Activated effector memory CD4-positive, alpha-beta T cell treated with Interleukin-2 at 50 U/mL for 16 hours (primary cell): ENCODE data around the gene IGFBP1.

ENCODE experiments used
- DNase-seq: peaks from one replicate; pipeline ENCODE4 v3.0.0-alpha.2; 2020

IGFBP1 gene

DNA sequence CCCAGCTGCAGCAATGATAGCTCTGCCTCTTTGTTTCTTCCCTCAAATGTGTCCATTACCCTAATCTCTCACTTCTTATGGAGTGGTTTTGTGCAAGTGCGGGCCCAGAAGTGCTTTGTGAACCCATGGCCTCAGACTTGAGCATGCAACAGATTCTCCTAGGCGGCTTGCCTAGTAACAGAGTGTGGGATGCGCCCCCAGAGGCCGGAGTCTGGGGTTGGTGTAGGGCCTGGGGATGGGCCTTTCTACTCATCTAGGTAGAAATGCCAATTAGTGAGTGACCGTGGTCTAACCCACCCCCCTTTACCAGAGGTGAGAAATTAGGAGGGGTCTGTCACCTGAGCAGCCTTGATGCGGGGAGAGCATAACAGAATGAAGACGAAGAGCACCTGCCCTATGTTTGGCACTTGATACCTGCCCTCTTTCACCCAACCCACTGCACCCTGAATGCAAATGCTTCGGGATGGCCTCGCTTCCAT is 7.0 kb upstream of the IGFBP1 start:
- no peak for DNase-seq

DNA sequence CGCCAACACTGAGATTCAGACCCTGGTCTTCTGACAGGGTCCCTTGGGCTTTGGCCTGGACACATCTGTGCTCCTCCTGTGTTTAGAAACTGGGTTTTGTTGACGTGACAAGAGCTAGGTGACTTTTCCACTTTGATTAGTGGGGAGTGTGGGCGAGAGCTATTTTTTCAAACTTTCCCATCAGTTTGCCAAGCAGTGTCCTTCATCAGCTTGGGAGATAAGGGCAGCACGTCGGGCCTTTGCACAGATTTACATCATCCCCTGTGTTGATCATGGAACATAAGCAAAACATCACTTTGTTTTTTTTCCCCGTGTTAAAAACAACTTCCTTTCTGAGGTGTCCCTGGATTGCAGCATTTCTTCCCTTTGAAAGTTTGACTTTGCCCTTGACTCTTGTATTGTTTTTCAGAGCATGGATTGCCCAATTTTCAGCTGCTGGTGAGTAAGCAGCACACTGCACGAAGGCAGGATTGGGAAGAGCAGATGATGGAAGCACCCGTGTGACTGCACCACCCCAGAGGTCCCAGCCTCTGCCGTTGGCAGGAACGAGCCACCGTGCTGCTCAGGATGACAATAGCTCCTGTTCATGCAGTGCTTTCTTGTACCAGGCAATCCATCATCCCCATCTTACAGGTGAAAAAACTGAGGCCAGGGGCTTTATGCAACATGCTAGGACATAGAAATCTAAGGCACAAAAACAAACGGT is 6.4 kb upstream of the IGFBP1 start:
- DNase-seq: no peak

DNA sequence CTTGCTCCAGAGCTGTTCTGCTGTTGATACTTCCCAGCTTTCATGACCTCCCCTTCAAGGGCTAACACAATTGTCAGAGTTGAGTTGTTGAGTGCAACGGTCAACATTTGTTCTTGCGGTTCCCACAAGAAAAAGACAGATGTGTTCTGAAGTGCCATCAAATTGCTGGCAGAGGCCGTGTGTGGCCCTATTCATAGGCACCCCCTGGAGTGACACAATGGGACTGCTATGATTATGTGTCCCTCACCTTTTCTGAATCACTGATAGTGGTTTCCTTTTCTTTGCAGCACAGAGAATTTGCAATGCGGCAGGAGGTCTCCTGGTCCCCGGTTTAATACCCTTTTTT is 5.8 kb upstream of the IGFBP1 start:
- DNase-seq: no peak

DNA sequence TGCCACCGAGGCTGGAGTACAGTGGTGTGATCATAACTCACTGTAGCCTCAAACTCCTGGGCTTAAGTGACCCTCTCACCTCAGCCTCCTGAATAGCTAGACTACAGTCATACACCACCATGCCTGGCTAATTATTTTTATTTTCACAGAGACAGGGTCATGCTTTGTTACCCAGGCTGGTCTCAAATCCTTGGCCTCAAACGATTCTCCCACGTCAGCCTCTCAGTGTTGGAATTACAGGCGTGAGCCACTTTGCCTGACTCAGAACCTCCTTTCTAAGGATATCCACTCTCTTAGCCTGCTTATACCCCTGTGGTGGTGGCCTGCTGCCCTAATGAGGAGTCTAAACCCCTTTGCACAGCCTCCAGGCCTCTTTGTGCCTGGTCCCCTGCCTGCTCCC is 4.2 kb upstream of the IGFBP1 start:
- DNase-seq: no peak

DNA sequence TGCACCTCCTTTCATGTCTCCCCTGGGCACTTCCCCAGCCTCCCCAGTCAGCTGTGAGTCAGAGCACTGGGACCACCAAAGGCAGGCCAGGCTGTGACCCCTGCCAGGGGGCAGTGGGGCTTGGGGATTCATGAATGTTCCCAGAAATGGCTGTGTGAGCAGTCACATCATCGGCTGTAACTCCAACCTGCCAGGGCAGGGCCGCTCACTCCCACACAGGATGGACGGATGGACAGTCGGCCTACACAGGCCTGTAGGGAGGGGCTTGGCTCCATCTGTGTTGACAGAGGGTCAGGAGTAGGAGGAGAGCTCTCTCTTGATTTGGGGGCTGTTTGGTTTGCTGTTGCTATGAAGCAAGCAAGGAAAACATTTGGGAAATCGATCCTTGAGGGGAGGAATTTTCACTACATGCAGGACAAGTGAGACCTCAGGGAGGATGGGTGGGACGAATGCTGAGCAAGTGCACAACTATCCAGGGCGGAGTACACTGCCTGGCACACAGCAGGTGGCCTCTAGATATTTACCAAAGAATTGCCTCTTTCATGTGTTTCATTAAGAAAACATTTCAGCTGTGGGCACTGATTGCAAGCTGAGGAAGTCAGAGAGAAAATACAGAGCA is 2.9 kb upstream of the IGFBP1 start:
- no peak for DNase-seq

DNA sequence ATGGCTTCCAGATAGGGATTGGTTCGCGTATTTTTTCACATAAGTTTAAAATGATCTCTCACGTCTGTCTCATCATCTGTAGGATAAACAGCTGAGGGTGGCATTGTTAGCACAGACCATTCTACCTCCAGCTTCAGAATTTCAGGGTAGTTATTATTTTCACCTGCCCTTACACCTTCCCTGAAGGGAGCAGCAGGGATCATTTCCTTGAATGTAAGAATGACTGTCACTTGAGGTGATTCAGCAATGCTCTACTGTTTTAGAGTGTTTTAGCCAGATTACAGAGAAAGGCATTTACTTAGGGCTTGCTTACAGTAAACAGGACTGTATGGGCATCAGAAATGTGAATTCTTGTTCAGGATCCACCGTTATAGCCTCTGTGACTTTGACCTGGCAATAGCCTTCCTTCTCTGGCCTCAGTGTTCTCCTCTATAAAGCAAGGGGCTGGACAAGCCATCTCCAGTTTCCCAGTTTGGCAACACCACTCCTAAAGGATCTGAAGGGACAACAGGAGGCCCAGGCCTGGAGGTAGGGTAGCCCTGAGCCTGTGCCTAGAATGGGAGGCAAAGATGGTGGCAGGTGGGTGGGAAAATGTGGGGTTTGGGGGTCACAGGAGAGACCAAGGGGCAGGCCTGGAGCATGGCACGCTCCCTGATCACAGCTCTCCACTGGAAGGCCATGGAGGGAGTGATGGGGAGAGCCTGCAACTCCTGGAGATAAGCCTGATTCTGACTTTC is 1.2 kb upstream of the IGFBP1 start:
- DNase-seq: no peak

DNA sequence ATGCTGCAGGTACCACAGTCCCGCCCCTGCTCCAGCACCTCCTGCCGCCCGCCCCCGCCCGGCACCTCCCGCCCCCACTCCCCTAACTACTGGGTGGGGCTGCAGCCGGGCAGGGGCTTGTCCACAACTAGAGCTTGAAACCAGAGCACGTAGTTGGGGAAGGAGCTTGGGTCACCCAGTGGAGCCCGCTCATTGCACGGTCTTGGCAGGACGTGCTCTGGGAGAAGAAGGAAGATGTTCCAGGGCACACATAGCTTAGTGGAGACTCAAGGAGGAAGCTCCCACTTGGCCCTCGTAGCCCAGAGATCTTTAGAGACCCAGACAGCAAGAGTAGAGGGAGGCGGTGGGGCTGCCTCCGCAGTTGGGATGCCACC is 692 bp downstream of the IGFBP1 start:
- no peak for DNase-seq

DNA sequence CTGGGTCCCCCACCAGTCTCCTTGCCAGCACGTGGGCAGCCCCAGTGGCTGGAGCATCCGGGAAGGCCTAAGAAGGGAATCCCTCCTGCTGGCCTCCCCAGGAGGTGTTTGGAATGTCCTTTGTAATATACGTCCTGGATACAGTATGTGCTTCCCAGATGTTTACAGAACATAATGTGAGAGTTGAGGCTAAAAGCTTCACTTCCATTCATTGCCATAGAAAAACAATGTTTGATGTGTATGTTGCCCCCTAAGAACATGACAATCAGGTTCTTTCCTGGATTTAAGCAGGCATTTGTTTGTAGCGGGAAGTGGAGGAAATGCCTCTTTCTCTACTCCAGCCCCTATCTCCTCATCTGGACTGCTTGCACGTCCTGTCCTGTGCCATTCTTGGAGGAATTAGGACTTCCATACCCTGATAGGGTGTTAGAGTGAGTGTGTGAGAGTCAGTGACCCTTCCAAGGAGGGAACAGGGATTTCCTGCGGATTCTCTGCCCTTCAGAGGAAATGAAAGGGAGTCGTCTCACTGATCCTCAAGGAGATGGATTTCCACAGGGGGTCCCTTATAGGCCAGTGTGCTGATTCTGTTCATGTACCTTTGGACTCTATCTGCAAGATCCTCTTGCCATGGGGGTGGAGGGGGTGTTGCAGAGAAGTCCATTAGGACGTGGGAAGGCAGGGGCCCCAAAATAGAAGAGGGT is 1.2 kb downstream of the IGFBP1 start:
- no peak for DNase-seq

DNA sequence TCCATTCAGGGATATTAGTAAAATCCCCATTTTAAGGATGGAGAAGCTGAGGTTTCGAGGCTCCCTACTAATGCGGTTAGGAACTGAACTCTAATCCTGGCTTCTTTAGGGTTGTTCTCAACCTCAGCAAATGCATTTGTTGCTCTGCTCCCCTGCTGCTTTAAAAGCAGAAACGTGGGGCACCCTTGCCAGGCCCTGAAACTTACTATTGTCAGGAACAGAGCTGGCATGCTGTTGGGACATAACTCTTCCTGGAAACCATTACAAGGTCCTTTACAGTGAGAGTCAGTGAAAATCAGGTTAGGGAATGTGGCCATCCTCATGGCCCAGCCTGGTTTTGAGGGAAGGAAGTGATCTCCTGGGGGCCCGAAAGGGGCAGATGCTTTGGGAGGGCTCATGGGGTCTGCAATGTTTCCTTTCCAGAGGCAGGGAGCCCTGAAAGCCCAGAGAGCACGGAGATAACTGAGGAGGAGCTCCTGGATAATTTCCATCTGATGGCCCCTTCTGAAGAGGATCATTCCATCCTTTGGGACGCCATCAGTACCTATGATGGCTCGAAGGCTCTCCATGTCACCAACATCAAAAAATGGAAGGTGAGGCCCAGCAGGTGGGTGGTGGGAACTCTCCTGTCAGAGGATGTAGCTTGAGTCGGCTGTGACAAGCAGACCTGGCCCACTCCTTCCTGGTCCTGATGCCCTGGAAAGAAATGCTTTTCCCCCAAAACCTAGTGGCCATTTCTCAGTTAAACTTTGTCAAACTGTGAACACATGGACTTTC is 2.0 kb downstream of the IGFBP1 start:
- no peak for DNase-seq

DNA sequence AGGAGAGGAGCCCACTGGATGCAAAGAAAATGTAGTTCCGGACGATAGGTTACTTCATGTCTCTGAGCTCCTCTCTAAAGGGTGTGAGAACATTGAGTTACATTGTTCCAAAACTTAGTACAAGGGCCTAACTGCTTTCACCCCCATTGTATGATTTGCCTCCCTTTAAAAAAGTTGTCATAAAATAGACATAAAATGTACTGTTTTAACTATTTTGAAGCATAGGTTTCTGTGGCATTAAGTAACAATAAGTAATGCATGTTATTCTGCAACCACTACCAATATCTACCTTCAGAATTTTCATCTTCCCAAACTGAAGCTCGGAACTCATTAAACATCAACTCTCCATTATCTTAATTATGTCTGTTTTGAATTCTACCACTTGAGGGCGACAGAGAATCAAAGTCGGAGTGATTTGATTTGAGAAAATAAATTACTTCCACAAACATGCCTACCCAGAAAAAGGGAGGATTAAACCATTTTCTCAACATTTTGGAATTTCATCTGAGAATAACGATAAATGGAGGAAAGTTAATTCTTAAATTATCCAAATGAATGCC is 2.7 kb downstream of the IGFBP1 start:
- no peak for DNase-seq

DNA sequence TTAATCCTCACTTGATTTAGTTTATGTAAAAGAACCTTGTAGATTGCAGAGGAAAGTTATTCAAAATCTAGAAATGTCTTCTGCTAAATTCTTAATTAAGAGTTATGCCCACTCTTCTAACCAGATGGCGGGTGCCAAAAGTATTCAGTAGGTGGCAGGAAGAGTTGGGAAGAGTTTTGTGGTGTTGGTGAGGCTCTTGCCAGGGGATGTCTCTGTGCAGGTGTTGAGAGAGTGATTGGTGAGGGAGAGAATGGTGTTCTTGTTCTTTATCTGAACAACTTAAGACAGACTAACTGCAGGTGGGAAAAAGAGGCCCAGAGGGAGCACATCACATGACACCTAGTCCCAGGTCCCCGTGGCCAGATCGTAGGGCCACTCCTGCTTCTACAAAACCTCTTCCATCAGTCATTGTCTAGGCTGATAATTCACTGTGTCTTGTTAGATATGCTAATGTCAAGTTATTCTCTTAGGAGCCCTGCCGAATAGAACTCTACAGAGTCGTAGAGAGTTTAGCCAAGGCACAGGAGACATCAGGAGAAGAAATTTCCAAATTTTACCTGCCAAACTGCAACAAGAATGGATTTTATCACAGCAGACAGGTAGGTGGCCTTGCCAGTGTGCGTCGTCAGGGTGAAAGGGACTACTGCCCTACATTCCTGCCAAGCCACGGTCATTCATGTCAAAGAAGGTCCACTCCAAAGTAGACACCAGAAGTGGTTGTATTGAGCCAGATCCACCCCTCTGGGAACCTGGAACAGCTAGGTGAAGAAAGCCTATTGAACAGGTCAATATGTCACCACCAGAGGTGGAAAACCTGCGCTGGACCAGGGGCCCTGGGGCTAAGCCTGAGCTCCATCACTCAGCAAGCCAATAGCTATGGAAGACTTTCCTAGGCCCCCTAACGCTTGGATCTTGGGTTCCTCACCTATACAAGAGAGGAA is 3.4 kb downstream of the IGFBP1 start:
- DNase-seq: no peak

DNA sequence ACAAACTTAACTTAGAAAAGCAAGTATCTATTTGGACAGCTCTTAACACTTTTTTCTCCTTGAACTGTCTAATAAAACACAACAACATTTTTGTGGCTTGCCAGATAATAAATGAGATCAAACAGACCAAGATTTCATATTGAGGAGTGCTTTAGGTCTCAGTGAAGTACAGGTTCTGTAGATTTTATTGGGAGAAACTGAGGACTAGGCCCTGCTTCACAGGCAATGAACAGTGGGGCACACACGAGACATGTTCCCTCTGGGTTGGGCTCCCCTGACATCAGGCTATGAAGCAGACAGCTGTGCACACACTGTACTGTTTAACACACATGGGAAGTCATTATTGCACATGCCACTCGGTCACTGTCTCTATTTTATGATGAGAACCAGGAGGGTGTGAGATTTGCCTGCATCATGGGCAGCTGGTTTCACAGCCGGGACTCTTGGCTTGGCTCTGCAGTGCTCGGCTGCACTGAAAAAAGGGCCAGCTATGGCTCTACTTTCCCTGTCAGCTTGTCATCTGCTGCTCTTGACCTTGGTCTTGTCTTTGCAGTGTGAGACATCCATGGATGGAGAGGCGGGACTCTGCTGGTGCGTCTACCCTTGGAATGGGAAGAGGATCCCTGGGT is 4.2 kb downstream of the IGFBP1 start:
- DNase-seq: no peak

DNA sequence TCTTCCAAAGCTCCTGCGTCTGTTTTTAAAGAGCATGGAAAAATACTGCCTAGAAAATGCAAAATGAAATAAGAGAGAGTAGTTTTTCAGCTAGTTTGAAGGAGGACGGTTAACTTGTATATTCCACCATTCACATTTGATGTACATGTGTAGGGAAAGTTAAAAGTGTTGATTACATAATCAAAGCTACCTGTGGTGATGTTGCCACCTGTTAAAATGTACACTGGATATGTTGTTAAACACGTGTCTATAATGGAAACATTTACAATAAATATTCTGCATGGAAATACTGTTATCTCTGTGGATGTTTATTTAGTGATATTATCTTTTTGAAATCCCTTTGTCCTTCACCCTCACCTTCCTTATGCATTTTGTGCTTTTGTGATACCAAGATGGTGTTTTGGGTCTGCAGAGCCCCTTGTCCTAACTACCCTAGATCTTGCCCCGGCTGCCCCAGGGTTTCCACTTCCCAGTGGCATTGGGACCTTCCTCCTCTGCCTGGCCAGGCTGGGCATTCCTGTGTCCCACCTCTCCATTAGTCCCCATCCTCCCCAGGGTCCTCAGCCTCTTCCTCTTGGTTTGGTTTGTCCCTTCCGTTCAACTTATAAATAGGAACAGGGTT is 5.2 kb downstream of the IGFBP1 start:
- DNase-seq: no peak

DNA sequence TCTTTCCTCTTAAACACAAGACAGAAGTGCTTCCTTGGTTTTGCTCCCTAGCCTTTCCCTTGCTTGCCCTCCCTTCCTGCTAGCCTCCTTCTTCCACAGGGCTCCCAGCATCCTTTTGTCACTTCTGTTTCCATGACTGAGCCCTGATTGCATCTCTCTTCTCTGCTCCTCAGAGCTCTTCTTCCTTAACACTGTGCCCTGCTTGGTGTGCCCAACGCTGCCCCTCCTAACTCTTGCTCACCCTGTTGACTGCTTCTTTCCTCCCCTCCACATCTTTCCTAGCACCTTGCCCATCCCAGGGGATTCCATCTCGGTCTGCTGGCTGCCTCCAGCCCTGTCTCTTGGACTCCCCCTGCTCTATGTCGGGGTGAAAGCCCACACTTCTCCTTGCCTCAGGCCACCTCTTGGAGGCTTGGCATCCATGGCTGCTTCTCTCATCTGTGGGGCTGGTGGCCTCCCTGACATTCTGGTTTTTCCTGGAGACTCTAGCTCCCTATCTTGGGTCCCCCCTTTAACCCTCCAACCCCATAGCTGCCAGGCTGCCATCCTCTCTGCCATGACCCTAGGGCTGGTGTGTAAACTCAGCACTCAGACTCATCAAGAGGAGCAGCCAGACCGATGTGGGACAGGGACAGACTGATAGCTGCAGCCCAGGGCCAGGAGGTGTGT is 5.8 kb downstream of the IGFBP1 start:
- no peak for DNase-seq

DNA sequence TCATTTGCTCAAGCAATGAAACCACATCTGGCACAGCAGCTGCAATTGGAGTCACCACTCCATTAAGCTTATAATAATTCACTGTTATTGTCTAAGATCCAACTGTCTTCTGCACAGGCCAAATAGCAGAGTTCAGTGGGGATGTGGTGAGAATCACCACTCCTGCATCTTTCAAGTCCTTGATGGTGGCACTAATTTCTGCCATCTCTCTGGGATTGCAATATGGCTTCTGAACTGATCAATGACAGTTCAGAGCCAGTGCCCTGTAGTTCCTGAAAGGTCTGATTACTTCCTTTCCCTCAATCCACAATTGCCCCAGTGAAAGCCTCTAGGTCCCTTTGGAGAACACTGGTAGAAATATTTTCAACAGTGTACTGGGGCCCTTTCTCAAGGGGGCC is 6.4 kb downstream of the IGFBP1 start:
- DNase-seq: no peak

DNA sequence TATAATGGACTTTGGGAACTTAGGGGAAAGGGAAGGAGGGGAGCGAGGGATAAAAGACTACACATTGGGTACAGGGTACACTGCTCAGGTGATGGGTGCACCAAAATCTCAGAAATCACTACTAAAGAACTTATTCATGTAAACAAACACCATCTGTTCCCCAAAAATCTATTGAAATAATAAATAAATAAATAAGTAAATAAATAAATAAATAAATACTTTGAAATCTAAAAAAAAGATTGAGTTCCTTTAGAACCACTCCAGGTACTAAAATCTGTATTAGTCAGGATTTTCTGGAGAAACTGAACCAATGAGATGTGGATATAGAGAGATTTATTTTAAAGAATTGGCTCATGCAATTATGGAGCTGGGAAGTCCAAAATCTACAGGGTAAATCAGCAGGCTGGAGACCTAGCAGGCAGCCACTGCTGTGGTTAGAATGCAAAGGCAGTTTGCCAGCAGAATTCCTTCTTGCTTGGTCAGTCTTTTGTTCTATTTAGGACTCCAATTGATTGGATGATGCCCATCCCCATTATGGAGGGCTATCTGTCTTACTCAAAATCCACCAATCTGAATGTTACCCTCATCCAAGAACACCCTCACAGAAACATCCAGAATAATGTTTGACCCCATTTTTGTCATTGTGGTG is 8.9 kb downstream of the IGFBP1 start:
- no peak for DNase-seq

DNA sequence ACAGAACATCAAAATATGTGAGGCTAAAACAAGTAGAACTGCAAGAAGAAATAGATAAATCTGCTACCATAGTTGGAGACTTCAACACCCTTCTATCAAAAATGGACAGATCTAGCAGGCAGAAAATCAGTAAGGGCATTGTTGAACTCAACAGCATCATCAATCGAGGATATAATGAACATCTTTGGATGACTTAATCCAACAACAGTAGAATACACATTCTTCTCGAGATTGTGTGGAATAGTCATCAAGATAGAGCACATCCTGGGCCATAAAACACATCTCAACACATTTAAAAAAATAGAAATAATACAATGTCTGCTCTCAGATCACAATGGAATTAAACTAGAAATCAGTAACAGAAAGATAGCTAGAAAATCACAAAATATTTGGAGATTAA is 9.9 kb downstream of the IGFBP1 start:
- no peak for DNase-seq

DNA sequence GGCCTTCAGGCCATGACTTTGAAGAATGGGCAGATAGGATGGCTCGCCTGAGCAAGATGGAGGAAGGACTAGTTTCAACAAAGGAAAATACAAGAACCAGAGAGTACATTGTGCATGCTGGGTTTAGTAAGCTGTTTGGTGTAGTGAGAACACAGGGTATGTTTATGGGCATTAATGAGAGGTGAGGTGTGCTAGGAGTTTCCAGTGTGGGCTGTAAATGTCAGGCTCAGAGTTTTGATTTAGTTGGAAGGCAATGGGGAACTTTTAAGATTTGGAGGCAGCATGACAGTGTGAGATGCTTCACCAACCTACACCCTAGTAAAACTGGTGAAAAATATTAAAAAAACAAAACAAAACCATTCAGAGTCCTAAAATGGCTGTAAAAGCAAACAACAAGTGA is 13.3 kb downstream of the IGFBP1 start:
- no peak for DNase-seq

DNA sequence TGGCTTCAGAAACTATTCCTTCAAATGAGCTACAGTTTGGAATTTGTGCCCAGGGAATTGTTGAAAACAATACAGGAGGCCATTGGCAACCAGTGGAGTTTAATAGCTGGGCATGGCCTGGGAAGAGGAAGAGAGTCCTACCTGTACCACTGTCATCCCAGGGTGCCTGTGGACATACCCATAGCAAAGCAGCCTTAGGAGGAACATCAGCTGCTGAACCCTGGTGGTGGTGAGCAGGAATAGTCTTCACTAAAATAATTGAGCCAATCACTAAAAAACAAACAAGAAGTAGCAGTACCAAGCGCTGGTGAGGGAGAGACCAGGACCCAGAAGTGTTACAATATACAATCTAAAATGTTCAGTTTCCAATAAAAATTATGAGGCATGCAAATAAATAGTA is 14.5 kb downstream of the IGFBP1 start:
- DNase-seq: no peak
